Fibroblast of lung (primary cell): Measurements from ENCODE around the gene TMEM106C. TPM values are rescaled to one million over a fixed set of nuclear protein-coding genes. Genes with fewer than 3 reads are reported as not detected.

ENCODE experiments used
- DNase-seq, 2 donors: peaks; one replicate each; pipeline versions ENCODE4 v3.0.0 to v3.0.0-alpha.2; 2010; ENCODE audit warnings: low read depth in 2 of 2
- H2AFZ ChIP-seq: 2 replicates; pipeline ENCODE4 v1.5.1; 2012; ENCODE audit warnings: low read length, control low read depth, inconsistent platforms
- H3K27ac ChIP-seq: 2 replicates; pipeline ENCODE4 v1.5.1; 2011; ENCODE audit warnings: low read length, control low read depth; ENCODE audit not compliant: insufficient read depth
- H3K27me3 ChIP-seq: 2 replicates; pipeline ENCODE4 v1.5.1; 2011; ENCODE audit warnings: mild to moderate bottlenecking, low read length; ENCODE audit not compliant: control insufficient read depth, insufficient read depth
- H3K36me3 ChIP-seq: 2 replicates; pipeline ENCODE4 v1.5.1; 2011; ENCODE audit warnings: low read length; ENCODE audit not compliant: control insufficient read depth, insufficient read depth
- H3K4me1 ChIP-seq: 2 replicates; pipeline ENCODE4 v1.5.1; 2011; ENCODE audit warnings: low read length; ENCODE audit not compliant: control insufficient read depth, insufficient read depth; ENCODE audit errors: extremely low read depth
- H3K4me2 ChIP-seq: 2 replicates; pipeline ENCODE4 v1.5.1; 2011; ENCODE audit warnings: low read length, control low read depth; ENCODE audit not compliant: insufficient read depth; ENCODE audit errors: extremely low read depth
- H3K4me3 ChIP-seq, 4 experiments: fragments of 200-600 bp in 1 of 4; sonication (generic) in 1 of 4; replicated peaks in 1 of 4; 2 replicates each; pipeline ENCODE4 v1.5.1; 2011 to 2016; ENCODE audit warnings: low read length in 4 of 4, low read depth in 3 of 4, mild to moderate bottlenecking in 3 of 4, control low read depth in 2 of 4, inconsistent platforms in 1 of 4, mixed read lengths in 1 of 4; ENCODE audit not compliant: insufficient read depth in 1 of 4; ENCODE audit errors: control extremely low read depth in 1 of 4
- H3K79me2 ChIP-seq: 2 replicates; pipeline ENCODE4 v1.5.1; 2012; ENCODE audit warnings: mild to moderate bottlenecking, low read length, inconsistent platforms; ENCODE audit not compliant: control insufficient read depth, insufficient read depth
- H3K9ac ChIP-seq: 2 replicates; pipeline ENCODE4 v1.5.1; 2011; ENCODE audit warnings: mild to moderate bottlenecking, low read length, control low read depth; ENCODE audit not compliant: insufficient read depth
- H3K9me3 ChIP-seq: 2 replicates; pipeline ENCODE4 v1.5.1; 2012; ENCODE audit warnings: low read depth, low read length; ENCODE audit not compliant: control insufficient read depth, insufficient read depth
- H4K20me1 ChIP-seq: 2 replicates; pipeline ENCODE4 v1.5.1; 2011; ENCODE audit warnings: low read length; ENCODE audit not compliant: control insufficient read depth, insufficient read depth; ENCODE audit errors: extremely low read depth
- EZH2 ChIP-seq: IDR thresholded peaks from 2 replicates; pipeline ENCODE4 v1.5.1; 2012; ENCODE audit warnings: low read length, control low read depth, mild to moderate bottlenecking; ENCODE audit errors: missing control alignments
- polyA plus RNA-seq, 2 donors: library from polyadenylated mRNA; depleted of rRNA in 1 of 2; stranded (reverse) in 1 of 2; unstranded in 1 of 2; fragments of >200 nt; gene quantifications; 2 replicates each; pipeline ENCODE4 v1.2.1, GENCODE V29; 2011 to 2012; ENCODE audit warnings: missing spikeins in 1 of 2
- total RNA-seq: library from RNA; depleted of rRNA; stranded (reverse); fragments of >200 nt; gene quantifications from 2 replicates; pipeline ENCODE4 v1.2.1, GENCODE V29; 2014
- TF ChIP-seq, protein P1 (sequence below), 2 donors: IDR thresholded peaks in 1 of 2; conservative IDR thresholded peaks in 1 of 2; 1 replicate in 1 of 2; 2 replicates in 1 of 2; pipeline ENCODE4 v1.5.1; 2011 to 2012; ENCODE audit warnings: low read length in 2 of 2, control low read depth in 1 of 2, inconsistent platforms in 1 of 2, low read depth in 1 of 2, mild to moderate bottlenecking in 1 of 2

TMEM106C gene
- total and polyA plus RNA-seq, 2 donors (not counting 1 experiment from before 2014, with no cell fraction given), result 85.0 to 91.7 TPM

- H3K4me1 ChIP-seq, result no peaks in the 10 kb centered on the region
Measured at GRCh38 chr12:47975816-47976215, 12.4 kb downstream of the TMEM106C start.

DNA sequence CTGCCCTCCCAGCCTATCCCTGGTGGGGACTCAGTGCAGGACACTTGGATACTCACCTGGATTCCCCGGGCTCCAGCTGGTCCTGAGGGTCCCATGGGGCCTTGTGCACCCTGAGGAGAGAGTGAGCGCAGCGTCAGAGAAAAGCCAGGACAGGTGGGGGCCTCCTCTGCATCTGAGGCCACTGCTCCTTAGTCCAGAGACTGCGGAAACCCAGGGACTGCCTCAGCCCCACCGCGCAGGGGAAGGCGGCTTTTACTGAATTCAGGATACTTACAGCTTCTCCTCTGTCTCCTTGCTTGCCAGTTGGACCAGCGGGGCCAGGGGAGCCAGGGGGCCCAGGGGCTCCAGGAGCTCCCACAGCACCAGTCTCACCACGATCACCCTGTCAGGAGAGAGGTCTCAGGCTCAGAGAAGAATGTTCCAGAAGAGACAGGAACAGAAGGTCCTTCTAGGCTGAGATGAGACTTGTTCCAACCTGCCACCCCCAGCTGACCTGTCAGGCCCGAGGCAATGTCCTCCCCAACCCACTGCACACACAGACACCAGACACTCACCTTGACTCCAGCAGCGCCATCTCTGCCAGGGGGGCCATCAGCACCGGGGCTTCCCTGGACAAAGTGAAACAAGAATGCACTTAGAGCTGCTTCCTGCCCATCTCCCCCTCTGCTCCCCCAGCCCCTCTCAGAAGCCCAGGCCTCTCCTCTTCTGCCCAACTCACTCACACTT lies 13.8 kb downstream of the TMEM106C start:
- Histone ChIP-seq H2AFZ (no peak overlapping the region), H3K36me3 (no peaks in the 10 kb centered on the region), H3K4me1 (no peaks in the 10 kb centered on the region), H3K9ac (no peak overlapping the region), H3K9me3 (no peaks in the 10 kb centered on the region), H3K27ac (no peak overlapping the region), H3K4me3 (no peak overlapping the region), H3K79me2 (no peaks in the 10 kb centered on the region), H3K27me3 (peaks cover 13% of the 10 kb centered on the region), H4K20me1 (no peaks in the 10 kb centered on the region), H3K4me2 (no peak overlapping the region)
- DNase-seq, result no peak
- TF ChIP-seq, protein P1, sequence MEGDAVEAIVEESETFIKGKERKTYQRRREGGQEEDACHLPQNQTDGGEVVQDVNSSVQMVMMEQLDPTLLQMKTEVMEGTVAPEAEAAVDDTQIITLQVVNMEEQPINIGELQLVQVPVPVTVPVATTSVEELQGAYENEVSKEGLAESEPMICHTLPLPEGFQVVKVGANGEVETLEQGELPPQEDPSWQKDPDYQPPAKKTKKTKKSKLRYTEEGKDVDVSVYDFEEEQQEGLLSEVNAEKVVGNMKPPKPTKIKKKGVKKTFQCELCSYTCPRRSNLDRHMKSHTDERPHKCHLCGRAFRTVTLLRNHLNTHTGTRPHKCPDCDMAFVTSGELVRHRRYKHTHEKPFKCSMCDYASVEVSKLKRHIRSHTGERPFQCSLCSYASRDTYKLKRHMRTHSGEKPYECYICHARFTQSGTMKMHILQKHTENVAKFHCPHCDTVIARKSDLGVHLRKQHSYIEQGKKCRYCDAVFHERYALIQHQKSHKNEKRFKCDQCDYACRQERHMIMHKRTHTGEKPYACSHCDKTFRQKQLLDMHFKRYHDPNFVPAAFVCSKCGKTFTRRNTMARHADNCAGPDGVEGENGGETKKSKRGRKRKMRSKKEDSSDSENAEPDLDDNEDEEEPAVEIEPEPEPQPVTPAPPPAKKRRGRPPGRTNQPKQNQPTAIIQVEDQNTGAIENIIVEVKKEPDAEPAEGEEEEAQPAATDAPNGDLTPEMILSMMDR (conservative IDR thresholded peaks at IDR 0.05 in 1 of 2, IDR thresholded peaks at IDR 0.05 in 1 of 2; ENCODE audit: low read depth in 1 of 2, low read length in 2 of 2), result no peak
- TF ChIP-seq EZH2, result no peak

More at GRCh38 chr12:47975816-47976215, 12.4 kb downstream of the TMEM106C start:
- H3K4me3 ChIP-seq, result no peak overlapping the region
- H3K9me3 ChIP-seq, result no peaks in the 10 kb centered on the region
- peaks cover 13% of the 10 kb centered on the region for H3K27me3 ChIP-seq
- H3K27ac ChIP-seq, result no peak overlapping the region
- no peak overlapping the region for H3K9ac ChIP-seq
- DNase-seq, result no peak
- no peaks in the 10 kb centered on the region for H3K36me3 ChIP-seq
- no peak for TF ChIP-seq EZH2
- TF ChIP-seq, protein P1 (conservative IDR thresholded peaks at IDR 0.05 in 1 of 2, IDR thresholded peaks at IDR 0.05 in 1 of 2; ENCODE audit: low read depth in 1 of 2, low read length in 2 of 2), result no peak
- no peaks in the 10 kb centered on the region for H4K20me1 ChIP-seq
- H3K4me2 ChIP-seq, result no peak overlapping the region
- no peaks in the 10 kb centered on the region for H3K79me2 ChIP-seq
- H2AFZ ChIP-seq, result no peak overlapping the region

GRCh38 chr12:47977772-47978597 lies 14.6 kb downstream of the TMEM106C start:
- Histone ChIP-seq H3K79me2 (no peaks in the 10 kb centered on the region), H2AFZ (no peak overlapping the region), H3K4me2 (no peak overlapping the region), H3K27me3 (peaks cover 12% of the 10 kb centered on the region), H3K9ac (no peak overlapping the region), H4K20me1 (no peaks in the 10 kb centered on the region), H3K36me3 (no peaks in the 10 kb centered on the region), H3K27ac (no peak overlapping the region), H3K9me3 (no peaks in the 10 kb centered on the region), H3K4me3 (no peak overlapping the region), H3K4me1 (no peaks in the 10 kb centered on the region)
- DNase-seq, result no peak
- TF ChIP-seq EZH2, result no peak
- TF ChIP-seq, protein P1 (conservative IDR thresholded peaks at IDR 0.05 in 1 of 2, IDR thresholded peaks at IDR 0.05 in 1 of 2; ENCODE audit: low read depth in 1 of 2, low read length in 2 of 2), result no peak
